HuH-7.5 (cell line): Measurements from ENCODE around the gene FNDC3B.

Experiments used
- DNase-seq: peaks from one replicate; pipeline ENCODE4 v3.0.0; 2011; ENCODE audit warnings: low spot score

FNDC3B gene

GRCh38 chr3:172073262-172073915 lies 34.0 kb downstream of the FNDC3B start:
- no peak for DNase-seq

DNA sequence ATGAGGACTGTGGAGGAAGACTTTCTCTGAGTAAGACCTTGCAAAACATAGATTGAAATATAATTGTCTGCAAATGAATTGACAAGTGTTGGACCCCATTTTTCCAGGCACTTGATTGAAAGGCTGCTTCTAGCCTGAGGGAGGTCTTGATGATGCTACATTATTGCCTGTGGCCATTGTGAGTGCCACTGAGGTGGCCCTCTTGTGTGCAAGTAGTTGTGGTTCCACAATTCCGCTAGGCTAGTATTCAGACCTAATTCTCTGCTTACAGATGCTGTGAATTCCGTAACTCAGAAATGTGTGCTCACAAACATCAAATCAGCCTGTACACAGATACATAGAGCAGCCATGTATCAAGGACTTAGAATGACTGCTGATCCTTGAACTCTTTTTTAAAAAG lies 34.7 kb downstream of the FNDC3B start:
- no peak for DNase-seq

GRCh38 chr3:172074586-172074985 lies 35.2 kb downstream of the FNDC3B start:
- DNase-seq, result no peak

- no peak for DNase-seq
Observed at GRCh38 chr3:172076212-172076611, 36.8 kb downstream of the FNDC3B start.

GRCh38 chr3:172077197-172077757 lies 37.9 kb downstream of the FNDC3B start:
- DNase-seq, result no peak

GRCh38 chr3:172078244-172078643 lies 38.9 kb downstream of the FNDC3B start:
- no peak for DNase-seq

- no peak for DNase-seq
Observed at GRCh38 chr3:172078721-172079120, 39.3 kb downstream of the FNDC3B start.

DNA sequence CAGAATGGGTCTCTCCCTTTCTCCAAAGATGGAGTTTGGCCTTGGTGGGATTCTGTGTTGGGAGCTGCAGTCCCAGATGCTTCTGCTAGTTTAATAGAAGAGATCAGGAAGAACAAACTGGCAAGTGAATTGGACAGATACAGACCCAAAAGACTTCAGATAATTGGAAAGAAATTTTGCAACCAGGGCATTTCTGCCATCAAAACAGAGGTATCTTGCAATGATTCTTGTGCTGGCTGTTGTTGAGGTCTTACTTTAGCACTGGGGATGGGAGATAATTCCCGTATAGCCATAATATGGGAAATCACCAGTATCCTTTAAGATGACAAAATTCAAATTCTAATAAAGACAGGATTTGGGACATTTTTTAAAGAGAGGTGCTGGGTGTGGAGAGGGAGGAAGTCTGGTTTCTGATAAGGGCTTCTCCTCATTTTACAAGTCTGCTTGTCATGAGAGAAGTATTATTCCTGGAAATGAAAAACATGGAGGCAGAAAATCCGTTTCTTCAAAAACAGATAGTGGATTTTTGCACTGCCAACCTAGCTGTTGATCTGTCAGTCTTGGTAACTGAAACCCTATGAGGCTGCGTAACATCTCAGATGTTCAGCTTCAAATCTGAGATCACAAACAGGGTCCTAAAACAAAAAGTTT lies 40.1 kb downstream of the FNDC3B start:
- DNase-seq, result no peak

- no peak for DNase-seq
Observed at GRCh38 chr3:172080503-172080902, 41.1 kb downstream of the FNDC3B start.

- no peak for DNase-seq
Observed at GRCh38 chr3:172082269-172082668, 42.9 kb downstream of the FNDC3B start.

DNA sequence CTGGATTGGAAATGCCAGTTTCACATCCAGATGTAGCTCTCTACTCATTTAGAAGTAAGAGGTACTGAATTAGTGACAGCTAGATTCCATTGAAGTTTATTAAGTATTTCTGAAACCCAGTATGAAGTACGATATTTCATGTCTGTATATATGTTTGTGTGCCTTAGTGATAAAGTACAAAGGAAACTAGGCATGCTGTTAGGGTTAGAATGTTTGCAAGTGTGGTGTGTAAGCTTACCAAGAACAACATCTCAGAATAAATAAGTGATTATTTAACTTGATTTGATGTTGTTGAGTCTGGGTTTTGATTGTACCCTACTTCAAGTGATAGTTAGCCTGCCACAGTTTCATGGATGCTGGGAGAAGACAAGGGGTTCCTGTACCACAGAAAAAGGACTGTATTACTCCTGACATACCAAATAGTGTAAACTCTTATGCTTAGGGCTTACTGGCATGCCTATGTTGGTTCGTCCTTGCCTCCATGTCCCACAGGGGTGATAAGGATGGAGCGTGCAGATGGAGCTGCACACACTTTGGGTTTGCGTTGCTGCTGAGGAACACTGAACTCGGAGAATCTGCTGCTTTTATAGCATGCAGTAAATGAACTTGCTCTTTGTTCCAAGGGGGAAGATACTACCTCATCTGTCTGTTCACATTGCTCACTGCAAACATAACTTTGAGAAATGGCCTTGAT lies 43.6 kb downstream of the FNDC3B start:
- DNase-seq, result no peak

DNA sequence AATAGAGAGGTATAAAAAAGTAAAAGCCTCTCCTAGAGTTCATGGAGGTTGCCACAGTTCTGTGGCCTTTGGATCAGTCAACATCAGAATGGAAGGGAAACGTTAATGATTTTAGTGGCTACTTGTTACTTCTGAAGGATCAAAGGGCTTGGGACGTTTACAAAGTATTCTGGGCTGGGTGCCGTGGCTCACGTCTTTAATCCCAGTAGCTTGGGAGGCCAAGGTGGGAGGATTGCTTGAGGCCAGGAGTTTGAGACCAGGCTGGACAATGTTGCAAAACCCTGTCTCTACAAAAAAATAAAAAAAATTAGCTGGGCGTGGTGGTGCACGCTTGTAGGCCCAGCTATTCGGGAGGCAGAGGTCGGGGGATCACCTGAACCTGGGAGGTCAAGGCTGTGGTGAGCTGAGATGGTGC lies 44.6 kb downstream of the FNDC3B start:
- DNase-seq, result no peak

- no peak for DNase-seq
Observed at GRCh38 chr3:172084871-172085556, 45.6 kb downstream of the FNDC3B start.

GRCh38 chr3:172085557-172085895 lies 46.1 kb downstream of the FNDC3B start:
- no peak for DNase-seq

DNA sequence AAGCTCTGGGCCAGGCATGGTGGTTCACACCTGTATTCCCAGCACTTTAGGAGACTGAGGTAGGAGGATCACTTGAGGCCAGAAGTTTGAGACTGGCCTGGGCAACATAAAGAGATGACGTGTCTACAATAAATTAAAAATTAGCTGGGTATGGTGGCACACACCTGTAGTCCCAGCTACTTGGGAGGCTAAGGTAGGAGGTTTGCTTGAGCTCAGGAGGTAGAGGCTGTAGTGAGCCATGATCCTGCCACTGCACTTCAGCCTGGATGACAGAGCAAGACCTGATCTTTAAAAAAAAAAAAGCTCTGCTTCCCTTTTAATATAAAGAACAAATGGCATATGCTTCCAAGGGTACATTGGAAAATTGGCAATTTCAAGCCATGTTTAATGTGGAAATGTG lies 46.7 kb downstream of the FNDC3B start:
- DNase-seq, result no peak

DNA sequence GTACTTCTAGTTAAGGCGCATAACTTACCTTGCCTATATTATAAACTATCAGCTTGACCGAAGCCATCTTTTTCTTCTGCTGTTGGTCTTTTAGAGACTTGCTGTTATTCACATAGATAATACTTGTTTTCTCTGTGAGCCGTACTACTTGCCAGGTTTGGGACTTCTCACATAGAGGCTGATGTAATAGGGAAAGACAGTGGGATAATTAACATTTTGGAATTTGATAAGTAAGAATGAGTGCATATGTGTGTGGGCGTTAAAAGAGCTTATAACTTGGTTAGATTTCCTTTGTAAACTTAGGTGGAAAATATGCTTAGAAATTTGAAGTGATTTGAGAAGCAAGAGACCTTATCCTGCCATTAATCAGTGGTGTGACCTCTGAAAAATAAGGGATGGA lies 47.8 kb downstream of the FNDC3B start:
- no peak for DNase-seq

GRCh38 chr3:172087602-172088580 lies 48.5 kb downstream of the FNDC3B start:
- DNase-seq, result no peak

- DNase-seq, result no peak
Observed at GRCh38 chr3:172089250-172089649, 49.9 kb downstream of the FNDC3B start.

DNA sequence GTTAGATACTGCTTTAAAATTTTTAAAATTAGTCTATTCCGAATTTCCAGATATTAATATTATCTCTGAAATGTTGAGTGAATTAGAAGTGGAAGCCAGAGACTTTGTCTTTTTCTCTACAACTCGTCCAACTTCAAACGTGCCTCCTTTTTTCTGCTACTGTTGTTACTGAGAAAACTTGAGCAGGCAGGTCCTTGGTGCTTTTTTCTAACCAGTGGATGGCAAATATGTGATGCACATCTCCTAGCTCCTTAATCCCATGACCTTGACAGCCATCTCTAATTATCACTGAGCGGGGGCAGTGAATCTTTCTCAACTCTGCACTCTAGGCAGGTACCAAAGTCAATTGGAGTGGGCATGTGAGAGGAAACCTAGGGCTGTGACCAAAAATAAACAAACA lies 50.7 kb downstream of the FNDC3B start:
- no peak for DNase-seq

- no peak for DNase-seq
Observed at GRCh38 chr3:172092658-172093057, 53.3 kb downstream of the FNDC3B start.
